ENCODE measurements around the gene RYR1.
A peak's percentile ranks its signal among the peaks of the same experiment; 100 is the strongest.
"Not testable (repeated sequence)": the region's sequence is repeated elsewhere in the genome, so short reads cannot be mapped to it uniquely, and the experiment has no call there.

RYR1 gene

DNA sequence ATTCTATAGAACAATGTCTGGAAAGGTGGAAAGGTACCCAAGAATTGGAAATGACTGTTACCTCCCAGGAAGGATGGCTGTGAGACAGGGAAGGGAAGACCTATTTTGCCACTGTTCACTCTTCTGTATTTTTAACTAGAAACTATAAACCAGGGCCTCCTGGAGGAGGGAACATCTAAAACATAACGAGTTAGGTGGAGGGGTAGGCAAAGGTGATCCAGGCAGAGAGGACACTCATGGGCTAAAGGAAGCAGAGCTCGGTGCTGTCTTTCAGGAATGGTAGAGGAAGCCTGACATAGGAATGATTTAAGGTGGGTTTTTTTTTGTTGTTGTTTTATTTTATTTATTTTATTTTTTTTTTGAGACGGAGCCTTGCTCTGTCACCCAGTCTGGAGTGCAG, 191.3 kb downstream of the RYR1 start:
- no peak for DNase-seq

DNA sequence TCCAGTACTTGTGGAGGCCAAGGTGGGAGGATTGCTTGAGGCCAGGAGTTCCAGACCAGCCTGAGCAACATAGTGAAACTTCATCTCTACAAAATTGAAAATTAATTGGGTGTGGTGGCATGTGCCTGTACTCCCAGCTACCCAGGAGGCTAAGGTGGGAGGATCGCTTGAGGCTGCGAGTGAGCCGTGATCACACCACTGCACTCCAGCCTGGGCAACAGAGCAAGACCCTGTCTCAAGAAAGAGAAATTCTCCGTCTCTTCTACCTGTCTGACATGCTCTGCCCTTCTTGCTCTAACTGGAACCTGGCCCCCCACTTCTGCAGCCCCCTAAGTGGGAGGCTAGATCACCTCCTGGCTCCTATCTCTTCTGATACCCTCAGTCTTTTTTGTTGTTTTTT, 192.9 kb downstream of the RYR1 start:
- DNase-seq, result no peak

DNA sequence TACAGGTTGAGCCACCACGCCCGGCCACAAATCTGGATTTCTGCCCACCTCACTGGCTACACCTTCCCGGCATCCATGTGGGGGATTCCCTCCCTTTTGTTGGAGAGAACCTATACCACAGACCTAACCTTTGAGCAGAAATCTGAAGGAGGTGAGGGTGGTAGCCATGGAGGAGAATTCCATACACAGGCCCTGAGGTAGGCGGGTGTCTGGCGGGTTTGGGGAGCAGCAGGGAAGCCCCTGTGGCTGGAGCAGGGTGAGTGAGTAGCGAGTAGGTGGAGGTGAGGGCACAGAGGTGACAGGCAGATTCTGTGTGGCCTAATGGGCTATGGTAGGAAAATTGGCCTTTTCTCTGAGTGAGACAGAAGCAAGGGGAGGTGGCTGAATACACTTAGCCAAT, 196.1 kb downstream of the RYR1 start:
- no peak for DNase-seq

DNA sequence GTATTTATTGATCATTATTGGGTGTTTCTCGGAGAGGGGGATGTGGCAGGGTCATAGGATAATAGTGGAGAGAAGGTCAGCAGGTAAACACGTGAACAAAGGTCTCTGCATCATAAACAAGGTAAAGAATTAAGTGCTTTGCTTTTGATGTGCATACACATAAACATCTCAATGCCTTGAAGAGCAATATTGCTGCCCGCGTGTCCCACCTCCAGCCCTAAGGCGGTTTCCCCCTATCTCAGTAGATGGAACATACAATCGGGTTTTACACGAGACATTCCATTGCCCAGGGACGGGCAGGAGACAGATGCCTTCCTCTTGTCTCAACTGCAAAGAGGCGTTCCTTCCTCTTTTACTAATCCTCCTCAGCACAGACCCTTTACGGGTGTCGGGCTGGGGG, 197.8 kb downstream of the RYR1 start:
- not testable (repeated sequence) for DNase-seq

DNA sequence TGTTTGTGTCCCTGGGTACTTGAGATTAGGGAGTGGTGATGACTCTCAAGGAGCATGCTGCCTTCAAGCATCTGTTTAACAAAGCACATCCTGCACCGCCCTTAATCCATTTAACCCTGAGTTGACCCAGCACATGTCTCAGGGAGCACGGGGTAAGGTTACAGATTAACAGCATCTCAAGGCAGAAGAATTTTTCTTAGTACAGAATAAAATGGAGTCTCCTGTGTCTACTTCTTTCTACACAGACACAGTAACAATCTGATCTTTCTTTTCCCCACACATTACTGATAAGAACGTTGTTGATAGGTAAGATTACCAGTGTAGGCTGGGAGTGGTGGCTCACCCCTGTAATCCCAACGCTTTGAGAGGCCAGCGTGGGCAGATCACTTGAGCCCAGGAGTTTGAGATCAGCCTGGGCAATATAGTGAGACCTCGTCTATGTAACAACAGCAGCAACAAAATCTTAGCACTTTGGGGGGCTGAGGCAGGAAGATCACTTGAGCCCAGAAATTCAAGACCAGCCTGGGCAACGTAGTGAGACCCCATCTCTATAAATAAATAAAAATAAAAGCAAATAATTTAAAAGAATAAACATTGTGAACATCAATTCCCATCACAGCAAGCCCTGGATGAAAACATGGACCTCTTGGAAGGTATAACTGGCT, 198.5 kb downstream of the RYR1 start:
- not testable (repeated sequence) for DNase-seq

DNA sequence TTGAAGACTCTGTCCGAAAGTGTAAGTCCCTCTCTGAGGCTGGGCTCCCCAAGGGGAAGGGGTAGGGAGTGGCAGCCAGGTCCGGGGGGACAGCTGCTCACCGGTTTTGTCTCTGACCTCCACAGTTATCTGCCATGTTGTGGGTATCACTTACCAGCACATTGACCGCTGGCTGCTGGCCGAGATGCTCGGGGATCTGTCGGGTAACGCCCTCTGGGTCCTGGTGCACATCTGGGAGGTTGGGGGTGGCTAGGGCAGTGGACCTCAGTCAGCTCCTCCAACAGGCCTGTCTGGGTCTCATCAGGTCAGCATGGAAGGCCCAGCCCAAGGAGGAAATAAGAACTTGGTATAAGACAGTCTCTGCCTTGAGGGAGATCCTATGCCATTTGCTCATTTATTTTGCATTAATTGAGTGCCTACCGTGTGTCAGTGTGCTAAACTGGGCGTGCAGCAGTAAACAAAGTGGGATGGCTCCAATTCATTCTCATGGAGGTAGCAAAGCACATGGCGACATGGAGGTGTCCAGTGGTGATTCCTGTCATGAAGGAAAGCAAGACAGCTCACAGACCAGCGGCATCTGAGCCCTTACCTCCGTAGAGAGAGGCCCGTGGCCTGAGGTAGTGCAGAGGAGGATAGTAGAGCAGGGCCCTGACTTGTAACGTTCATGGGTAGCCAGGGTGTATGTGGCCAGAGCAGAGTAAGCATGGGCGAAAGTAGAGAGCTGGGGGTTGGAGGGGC, 199.2 kb downstream of the RYR1 start:
- no peak for DNase-seq

DNA sequence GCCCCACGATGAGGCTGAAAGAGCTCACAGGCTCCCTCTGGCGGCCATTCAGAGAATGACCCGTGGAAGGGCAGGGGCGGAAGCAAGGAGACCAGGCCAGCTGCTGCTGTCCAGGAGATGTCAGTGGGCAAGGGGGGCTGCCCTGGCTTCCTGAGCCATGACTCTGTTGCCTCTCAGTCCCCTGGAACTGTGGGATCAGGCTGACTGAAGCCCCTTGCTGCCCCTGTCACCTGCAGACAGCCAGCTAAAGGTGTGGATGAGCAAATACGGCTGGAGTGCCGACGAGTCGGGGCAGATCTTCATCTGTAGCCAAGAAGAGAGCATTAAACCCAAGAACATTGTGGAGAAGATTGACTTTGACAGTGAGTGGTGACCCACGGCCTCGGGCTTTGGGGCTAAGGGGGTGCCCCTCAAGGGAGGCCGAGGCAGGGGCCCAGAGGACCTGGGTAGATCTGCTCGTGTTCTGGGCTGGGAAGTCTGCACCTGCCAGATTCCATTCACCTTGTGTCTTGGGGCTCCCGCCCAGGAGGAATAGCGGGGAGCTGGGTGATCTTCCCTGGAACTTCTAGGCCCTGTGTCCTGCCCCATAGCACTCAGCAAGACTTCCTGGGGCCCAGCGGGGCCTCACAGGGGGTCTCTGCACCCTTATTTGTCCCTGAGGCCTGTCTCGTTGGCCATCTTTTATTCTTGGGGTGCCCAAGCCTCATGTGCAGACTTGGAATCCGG, 201.4 kb downstream of the RYR1 start:
- DNase-seq, result peak; percentile 27

DNA sequence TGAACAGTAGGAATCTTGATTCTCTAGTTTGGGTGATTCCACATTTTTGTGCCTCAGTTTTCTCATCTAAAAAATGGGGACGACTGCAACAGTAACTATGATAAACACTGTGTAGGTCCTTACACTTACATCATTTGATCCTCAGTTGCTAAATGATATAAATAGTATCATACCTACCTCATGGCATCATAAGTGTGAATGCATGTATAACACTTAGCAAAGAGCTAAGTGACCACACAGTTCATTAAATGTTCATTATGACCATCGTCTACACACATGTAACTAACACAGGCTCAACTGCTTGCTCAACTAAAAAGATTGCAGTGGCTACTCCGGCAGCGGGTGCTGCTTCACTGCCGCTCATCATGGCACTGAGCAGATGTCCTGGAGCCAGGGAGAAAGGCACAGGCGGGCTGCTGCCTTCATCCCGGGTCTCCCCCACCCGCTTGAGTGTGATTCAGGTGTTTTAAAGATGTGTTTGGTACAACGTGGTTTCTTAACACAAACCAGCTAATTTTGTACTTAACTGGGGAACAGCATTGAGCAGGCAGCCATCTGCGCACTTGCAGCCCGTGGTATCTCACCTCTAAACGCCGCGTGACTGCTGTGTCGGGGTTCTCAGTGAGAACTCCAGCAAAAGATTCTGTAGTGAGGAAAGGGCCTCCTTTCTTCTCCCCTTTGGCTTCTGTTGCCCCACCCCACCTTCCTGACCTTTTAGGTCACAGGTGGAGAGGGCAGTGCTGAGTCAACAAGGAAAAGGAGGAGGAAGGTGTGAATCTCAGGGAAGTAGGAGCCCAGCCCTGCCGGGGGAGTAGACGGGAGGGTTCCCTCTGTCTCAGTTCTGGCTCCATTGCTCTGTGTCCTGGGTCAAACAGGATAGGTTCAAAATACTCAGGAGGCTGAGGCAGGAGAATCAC, 202.2 kb downstream of the RYR1 start:
- DNase-seq, result no peak

All from NCI-H1105 treated with DMSO at 0.1 percent for 48 hours (cell line).